GM19467 (cell line): Measurements from ENCODE around the gene DYNLT4.
"Not testable (repeated sequence)": the region's sequence is repeated elsewhere in the genome, so short reads cannot be mapped to it uniquely, and the experiment has no call there.

Experiments
- ATAC-seq: cut with Tn5 transposase; IDR thresholded peaks from one replicate; pipeline ENCODE4 v1.9.1; 2021; ENCODE audit warnings: mild to moderate bottlenecking, moderate library complexity; ENCODE audit not compliant: unreplicated experiment

The DYNLT4 gene

DNA sequence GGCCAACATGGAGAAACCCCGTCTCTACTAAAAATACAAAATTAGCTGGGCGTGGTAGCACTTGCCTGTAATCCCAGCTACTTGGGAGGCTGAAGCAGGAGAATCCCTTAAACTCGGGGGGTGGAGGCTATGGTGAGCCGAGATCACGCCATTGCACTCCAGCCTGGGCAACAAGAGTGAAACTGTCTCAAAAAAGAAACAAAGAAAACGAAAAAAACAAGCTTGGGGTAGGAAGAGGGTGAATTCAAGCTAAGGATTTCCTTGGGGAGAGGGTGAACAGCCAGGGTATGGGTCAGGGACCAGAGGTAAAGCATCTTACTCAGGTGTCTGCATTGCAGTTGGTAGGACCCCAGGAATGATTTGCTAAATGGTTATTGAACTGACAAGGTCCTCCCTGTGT, 40.7 kb downstream of the DYNLT4 start:
- not testable (repeated sequence) for ATAC-seq

DNA sequence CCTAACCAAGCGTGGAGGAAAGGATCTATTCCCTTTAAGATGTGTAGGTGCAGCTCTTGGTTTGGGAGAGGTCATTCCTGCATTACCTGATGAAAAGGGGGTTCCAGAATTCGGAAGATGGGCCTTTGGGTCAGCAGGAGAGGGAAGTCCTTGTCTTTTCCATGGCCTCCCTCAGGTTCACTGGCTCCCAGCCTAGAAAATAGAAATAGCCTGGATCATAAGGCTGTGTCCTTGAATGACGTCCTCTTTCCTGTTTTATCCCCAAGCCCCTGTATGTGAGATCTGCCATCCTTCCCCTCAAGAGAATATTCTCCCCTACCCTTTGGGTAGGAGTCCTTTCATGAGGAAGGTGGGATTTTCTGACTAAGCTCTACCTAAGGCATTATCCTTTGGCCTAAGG, 46.3 kb downstream of the DYNLT4 start:
- ATAC-seq = no peak

DNA sequence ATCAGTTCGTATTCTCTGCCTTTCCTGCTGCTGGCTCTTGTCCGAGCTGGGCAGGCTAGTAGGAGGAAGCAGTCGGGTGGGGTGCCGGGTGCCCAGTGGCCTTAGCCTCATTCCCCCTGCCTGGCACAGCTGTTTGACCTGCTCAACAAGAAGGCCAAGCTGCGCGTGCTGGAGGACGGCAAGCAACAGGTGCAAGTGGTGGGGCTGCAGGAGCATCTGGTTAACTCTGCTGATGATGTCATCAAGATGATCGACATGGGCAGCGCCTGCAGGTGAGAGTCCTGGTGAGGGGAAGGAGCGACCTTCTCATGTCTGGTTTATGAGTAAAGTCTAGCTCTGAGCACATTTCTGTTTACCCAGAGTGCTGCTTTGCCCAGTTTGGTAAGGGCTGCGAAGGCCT, 48.1 kb downstream of the DYNLT4 start:
- no peak for ATAC-seq

DNA sequence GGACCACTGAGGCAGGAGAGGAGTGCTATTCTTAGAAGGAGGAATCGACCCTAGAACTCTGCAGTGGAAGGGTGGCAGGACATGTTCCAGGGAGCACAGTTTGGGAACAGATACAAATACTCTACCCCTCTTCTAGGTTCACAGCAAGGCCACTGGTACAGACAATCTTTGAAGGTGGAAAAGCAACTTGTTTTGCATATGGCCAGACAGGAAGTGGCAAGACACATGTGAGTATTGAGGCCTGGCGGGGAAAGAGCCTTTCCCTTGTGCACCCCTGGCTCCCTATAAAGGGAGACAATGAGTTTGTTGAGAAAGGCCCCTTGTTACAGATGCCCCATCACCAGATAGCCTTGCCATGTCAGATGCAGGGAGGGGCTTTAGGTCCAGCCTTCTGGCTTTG, 49.7 kb downstream of the DYNLT4 start:
- no peak for ATAC-seq
